DMS53 treated with DMSO at 0.1 percent for 48 hours (cell line): Measurements from ENCODE around the gene KRTAP1-4.
"Not testable (repeated sequence)": the region's sequence is repeated elsewhere in the genome, so short reads cannot be mapped to it uniquely, and the experiment has no call there.

Source experiments
- DNase-seq: peaks from one replicate; lab custom pipeline; 2025; ENCODE audit not compliant: unreplicated experiment; lab: John Stamatoyannopoulos, UW

KRTAP1-4 gene

GRCh38 chr17:41029633-41030245 is at the start of gene KRTAP1-4:
KRTAP1-4 (minus strand) TSS chr17:41030195; CDS start chr17:41030078, 117 bp downstream.
- DNase-seq = no peak

GRCh38 chr17:41076788-41077187 is 46.8 kb upstream of the KRTAP1-4 start:
- DNase-seq = no peak

- DNase-seq = no peak
These were observed 43.7 kb upstream of the KRTAP1-4 start for GRCh38 chr17:41073676-41074075.

- DNase-seq = peak; percentile 6
These were observed 41.8 kb upstream of the KRTAP1-4 start for GRCh38 chr17:41071606-41072360.

DNA sequence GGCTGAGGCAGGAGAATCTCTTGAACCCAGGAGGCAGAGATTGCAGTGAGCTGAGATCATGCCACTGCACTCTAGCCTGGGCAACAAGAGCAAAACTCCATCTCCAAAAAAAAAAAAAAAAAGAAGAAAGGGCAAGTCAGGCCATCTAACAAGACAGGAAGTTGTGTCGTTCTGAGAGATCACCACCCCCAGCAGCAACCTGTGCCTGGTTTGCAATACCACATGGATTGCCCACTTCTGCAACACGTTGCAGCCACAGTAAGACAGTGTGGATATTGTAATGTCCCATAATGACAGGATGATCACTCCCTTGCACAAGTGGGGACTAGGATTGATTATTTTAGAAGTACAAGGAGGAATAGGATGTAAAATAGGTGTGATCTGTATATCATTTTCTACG is 39.0 kb upstream of the KRTAP1-4 start:
- no peak for DNase-seq

GRCh38 chr17:41067281-41067680 is 37.3 kb upstream of the KRTAP1-4 start:
- no peak for DNase-seq

GRCh38 chr17:41065829-41066624 is 36.0 kb upstream of the KRTAP1-4 start, which contains the start of gene KRTAP2-4:
KRTAP2-4 (minus strand) TSS chr17:41065879; CDS start chr17:41065845, 34 bp downstream.
- no peak for DNase-seq

- not testable (repeated sequence) for DNase-seq
These were observed 35.2 kb upstream of the KRTAP1-4 start for GRCh38 chr17:41065016-41065689.

DNA sequence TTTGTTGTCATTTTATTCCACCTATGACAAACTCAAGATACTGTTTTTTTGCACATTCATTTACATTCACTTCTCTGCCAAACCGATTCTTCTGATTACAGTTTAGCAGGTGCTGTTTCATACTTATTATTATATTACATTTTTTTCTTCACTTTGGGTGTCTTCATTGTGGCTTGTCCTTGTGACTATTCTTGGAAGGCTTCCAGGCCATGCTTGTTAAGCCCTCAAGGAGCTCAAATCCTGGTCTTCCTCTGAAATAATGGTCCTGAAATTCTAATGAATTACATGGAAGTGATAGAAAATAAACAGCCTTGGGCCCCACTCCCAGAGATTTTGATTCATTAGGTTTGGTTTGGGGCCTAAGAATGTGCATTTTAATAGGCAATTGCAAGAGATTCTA is 34.3 kb upstream of the KRTAP1-4 start:
- DNase-seq = no peak

- DNase-seq = no peak
These were observed 33.5 kb upstream of the KRTAP1-4 start for GRCh38 chr17:41063449-41063848.

- no peak for DNase-seq
These were observed 32.0 kb upstream of the KRTAP1-4 start for GRCh38 chr17:41061964-41062363.

- no peak for DNase-seq
These were observed 30.1 kb upstream of the KRTAP1-4 start, which contains the start of gene KRTAP2-3 for GRCh38 chr17:41060052-41060604. KRTAP2-3 (minus strand) TSS chr17:41060114; CDS start chr17:41060050, 64 bp downstream.

GRCh38 chr17:41059276-41060051 is 29.5 kb upstream of the KRTAP1-4 start:
- not testable (repeated sequence) for DNase-seq

DNA sequence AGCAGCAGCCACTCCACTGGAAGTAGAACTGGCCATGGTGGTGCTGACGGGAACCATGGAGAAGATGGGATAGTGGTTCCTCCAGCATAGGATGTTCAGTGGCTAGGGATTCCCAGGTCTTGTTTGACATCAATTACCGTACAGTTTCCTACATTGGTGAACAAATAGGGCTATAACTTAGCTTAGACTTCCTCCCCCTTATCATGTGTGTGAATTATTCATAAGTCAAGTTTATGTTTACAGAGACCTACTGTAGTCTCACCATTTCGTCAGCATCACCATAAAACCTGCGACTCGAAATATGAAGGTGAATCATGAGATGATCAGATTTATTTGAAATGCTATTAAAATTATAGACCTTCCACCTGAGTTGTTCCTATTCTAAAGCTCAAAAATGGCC is 28.7 kb upstream of the KRTAP1-4 start:
- no peak for DNase-seq

- DNase-seq = no peak
These were observed 27.6 kb upstream of the KRTAP1-4 start for GRCh38 chr17:41057547-41057946.

DNA sequence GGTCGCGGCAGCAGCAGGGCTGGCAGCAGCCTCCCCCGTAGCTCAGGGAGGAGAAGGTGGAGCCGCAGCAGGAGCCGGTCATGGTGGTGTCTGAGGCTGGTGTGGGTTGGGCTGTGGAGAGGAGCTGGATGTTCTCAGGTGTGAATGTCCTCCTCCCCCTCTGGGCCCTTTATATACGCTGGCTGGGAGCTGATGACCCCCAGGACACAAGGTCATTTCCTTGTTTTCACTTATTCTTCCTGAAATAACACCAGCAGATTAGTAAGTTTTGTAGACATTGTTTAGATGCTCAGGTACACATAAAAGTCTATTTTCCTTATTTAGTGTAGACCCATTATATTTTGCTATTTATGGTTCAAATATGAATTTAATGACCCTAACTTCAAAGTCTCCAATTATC is 25.1 kb upstream of the KRTAP1-4 start, which contains the start of gene KRTAP2-2:
TSS of gene KRTAP2-2 (minus strand) at position 101 of the 400 bp plus-strand sequence. CDS start at position 82, 19 bp downstream.
- not testable (repeated sequence) for DNase-seq

DNA sequence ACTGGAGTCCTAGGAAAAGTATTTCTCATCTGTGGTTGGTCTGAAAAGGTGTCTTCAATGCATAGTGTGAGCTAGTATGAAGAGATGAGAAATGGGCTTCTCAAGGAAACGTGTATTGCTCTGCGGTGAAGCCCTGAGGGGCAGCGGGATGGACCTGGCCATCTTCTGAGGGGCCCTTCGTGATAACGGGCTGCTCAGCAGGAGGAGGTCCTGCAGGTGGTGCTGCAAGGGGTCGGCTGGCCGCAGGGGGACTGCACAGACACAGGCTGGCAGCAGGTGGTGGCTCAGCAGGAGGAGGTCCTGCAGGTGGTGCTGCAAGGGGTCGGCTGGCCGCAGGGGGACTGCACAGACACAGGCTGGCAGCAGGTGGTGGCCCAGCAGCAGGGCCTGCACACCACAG is 24.6 kb upstream of the KRTAP1-4 start:
- DNase-seq = not testable (repeated sequence)

DNA sequence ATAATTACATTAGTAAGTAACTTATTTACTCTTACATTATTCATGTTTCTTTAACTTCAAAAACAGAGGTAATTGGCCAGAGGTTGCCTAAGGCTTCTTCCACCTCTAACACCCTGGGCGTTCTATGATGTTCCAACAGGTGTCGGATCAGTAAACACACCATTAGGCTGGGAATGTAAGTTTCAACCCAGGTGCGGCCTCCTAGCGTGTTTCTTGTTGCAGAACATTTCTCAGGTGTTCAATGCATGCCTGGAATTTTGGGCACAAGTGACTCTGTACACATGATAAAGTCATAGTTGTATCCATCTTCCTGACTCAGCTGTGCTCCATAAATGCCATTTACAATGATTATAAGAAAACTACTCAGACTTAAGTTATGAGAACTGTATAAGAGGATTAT is 24.0 kb upstream of the KRTAP1-4 start:
- no peak for DNase-seq

- no peak for DNase-seq
These were observed 22.6 kb upstream of the KRTAP1-4 start for GRCh38 chr17:41052566-41052965.

GRCh38 chr17:41049110-41049509 is 19.1 kb upstream of the KRTAP1-4 start:
- DNase-seq = no peak
